BE2C (cell line): ENCODE data around the gene CDCA7.

Experiments used
- DNase-seq: peaks from one replicate; pipeline ENCODE4 v3.0.0-alpha.2; 2020
- H3K27me3 ChIP-seq: fragments of 250-450 bp; sonication (Bioruptor Pico); 2 replicates; pipeline ENCODE4 v1.5.1; 2020; ENCODE audit warnings: mild to moderate bottlenecking
- H3K36me3 ChIP-seq: fragments of 250-450 bp; sonication (Bioruptor Pico); 2 replicates; pipeline ENCODE4 v1.5.1; 2020; ENCODE audit warnings: mild to moderate bottlenecking
- H3K4me1 ChIP-seq: fragments of 250-450 bp; sonication (Bioruptor Pico); 2 replicates; pipeline ENCODE4 v1.5.1; 2020
- H3K4me3 ChIP-seq: 2 replicates; pipeline ENCODE4 v1.5.1; 2011; ENCODE audit warnings: low read depth, low read length
- H3K9me3 ChIP-seq: fragments of 250-450 bp; sonication (Bioruptor Pico); 2 replicates; pipeline ENCODE4 v1.5.1; 2020
- TF ChIP-seq, protein P1 (sequence below): IDR thresholded peaks from 2 replicates; pipeline ENCODE4 v1.5.1; 2012; ENCODE audit warnings: mild to moderate bottlenecking, low read depth, low read length

CDCA7 gene

DNA sequence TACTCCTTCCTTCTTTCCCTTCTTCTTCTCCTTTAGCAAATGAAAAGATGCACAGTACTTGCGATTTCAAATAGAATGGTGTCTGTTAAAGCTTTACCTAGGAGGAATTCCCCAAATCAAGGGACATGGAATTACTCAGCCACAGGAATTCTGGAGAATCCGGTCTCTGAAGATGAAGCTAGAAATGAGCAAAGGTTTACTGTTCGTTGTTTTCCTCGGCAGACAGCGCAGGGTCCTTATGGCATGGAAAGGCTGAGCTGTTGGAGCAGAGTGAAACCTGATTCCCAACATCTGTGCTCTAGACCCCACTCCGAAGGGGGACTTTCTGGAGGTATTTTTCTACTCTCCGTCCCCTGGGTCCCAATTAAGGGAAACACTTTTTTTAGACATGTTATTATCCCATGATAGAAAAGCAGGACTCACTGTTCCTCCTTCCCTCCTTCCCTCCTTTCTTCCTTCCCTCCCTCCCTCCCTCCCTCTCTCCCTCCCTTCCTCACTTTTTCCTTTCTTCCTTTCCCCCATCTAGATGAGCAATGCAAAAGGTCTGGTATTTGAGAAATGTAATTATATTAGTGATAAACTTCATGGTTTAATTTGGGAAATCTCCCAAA lies 47.1 kb downstream of the CDCA7 start:
- peaks cover 34% of the 10 kb centered on the region for H3K27me3 ChIP-seq
- no peaks in the 10 kb centered on the region for H3K4me1 ChIP-seq
- no peaks in the 10 kb centered on the region for H3K36me3 ChIP-seq
- H3K9me3 ChIP-seq = no peaks in the 10 kb centered on the region
- TF ChIP-seq, protein P1, sequence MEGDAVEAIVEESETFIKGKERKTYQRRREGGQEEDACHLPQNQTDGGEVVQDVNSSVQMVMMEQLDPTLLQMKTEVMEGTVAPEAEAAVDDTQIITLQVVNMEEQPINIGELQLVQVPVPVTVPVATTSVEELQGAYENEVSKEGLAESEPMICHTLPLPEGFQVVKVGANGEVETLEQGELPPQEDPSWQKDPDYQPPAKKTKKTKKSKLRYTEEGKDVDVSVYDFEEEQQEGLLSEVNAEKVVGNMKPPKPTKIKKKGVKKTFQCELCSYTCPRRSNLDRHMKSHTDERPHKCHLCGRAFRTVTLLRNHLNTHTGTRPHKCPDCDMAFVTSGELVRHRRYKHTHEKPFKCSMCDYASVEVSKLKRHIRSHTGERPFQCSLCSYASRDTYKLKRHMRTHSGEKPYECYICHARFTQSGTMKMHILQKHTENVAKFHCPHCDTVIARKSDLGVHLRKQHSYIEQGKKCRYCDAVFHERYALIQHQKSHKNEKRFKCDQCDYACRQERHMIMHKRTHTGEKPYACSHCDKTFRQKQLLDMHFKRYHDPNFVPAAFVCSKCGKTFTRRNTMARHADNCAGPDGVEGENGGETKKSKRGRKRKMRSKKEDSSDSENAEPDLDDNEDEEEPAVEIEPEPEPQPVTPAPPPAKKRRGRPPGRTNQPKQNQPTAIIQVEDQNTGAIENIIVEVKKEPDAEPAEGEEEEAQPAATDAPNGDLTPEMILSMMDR = no peak
- DNase-seq = no peak
- H3K4me3 ChIP-seq = no peak overlapping the region

DNA sequence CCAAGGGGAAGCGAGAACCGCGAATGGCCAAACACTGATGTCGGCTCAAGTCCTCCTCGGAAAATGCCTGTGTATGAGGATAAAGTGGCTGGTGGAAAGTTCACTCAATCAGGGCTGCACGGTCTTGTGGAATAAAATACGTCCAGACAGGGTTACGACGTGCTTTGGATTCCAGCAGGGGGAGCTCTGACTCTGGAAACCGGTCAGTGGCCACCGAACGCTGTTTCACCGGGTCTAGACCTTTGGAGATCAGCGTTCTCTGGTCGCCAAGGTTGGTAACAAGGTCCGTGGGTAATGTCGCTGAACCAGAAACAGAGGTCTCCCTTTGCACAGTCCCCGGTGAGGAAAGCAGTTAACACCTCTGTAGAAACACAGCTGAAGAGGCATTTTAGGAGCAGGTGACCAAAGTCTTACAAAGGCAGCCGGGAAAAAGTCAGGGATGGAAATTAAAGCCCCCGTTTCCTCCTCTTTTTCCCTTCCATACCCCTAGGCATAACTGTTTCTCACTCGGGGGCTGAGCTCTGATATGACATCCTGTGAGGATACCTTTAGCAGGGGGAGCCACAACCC lies 47.8 kb downstream of the CDCA7 start:
- TF ChIP-seq, protein P1 = peak; percentile 79
- Histone ChIP-seq H3K36me3 (no peaks in the 10 kb centered on the region), H3K27me3 (peaks cover 34% of the 10 kb centered on the region), H3K4me3 (no peak overlapping the region), H3K9me3 (no peaks in the 10 kb centered on the region), H3K4me1 (no peaks in the 10 kb centered on the region)
- DNase-seq = peak; percentile 72

DNA sequence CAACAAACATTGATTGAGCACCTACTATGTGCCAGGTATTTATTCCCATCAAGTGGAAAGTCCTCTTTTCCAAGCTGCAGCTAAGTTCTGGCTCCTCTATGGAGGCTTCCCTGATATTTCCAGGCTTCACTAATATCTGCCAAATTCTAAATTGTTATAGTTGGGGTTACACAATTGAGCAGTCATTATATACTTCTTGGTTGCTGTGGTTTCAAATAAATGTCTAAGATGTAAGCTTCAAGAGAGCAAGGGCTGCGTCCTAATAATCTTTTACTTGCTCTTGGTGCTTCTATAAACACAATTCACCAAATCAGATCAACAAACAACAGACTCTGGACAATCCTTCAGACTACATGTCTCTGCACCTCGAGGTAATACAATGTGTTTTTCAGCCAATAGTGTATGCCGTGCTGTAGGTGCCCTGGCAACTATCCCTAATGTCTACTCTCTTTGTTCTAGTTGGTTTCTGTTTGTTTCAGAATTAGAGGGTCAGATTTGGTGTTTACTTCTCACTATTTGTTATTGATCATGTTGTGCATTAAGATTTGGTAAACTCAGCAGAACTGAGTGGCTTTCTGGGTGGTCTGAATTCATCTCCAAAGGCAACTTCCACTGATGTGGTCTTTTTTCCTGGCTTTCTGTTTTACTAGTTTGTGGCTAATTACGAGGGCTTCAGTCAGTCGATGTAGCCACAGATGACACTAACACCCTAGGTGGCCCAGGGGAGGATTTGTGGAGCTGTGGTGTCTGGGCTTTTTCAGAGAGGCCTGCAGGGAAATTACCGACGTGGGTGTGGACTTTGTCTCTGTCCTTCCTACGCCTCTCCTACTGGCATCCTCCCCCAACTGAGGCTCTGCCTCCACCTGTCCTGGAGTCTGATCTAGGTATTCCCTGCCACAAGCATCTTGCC lies 50.4 kb downstream of the CDCA7 start:
- TF ChIP-seq, protein P1 = no peak
- peaks cover 27% of the 10 kb centered on the region for H3K27me3 ChIP-seq
- H3K9me3 ChIP-seq = no peaks in the 10 kb centered on the region
- H3K36me3 ChIP-seq = no peaks in the 10 kb centered on the region
- no peaks in the 10 kb centered on the region for H3K4me1 ChIP-seq
- no peak overlapping the region for H3K4me3 ChIP-seq
- no peak for DNase-seq

DNA sequence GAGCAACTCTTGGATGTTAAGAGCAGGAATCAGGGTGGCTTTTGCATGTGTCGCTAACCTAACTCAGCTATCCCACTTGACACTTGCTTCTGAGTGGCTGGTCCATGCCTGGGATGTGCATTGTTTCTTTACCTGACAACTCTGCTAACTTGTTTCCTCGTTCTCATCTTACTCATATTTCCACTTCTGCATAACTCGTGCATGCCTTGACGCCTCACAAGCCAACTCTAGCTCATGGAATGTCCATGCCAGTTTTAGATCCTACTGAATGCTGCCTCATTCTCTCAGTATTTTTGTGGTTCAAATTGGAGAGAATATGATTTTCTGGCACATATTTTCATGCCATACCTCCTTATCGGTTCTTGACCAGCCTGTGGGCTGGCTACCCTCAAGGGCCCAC lies 52.5 kb downstream of the CDCA7 start:
- TF ChIP-seq, protein P1 = no peak
- Histone ChIP-seq H3K27me3 (peaks cover 9% of the 10 kb centered on the region; the same call in 1 of the 2 replicates), H3K9me3 (no peaks in the 10 kb centered on the region), H3K4me3 (no peak overlapping the region), H3K4me1 (no peaks in the 10 kb centered on the region), H3K36me3 (no peaks in the 10 kb centered on the region)
- DNase-seq = no peak

DNA sequence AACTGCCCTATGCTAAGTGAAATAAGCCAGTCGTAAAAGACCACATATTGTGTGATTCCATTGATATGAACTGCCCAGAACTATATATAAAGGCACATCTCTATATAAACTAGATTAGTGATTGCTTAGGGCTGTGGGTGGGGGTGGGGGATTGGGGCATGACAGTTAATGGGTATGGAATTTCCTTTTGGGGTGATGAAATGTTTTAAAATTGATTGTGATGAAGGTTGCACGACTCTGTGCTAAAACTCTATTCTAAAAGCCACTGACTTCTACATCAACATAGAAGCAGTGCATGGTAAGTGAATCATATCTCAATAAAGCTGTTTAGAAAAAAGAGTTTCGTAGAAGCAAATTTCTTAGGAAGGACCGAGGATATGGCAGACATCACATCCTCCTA lies 53.0 kb downstream of the CDCA7 start:
- DNase-seq = no peak
- peaks cover 5% of the 10 kb centered on the region; the same call in 1 of the 2 replicates for H3K27me3 ChIP-seq
- no peaks in the 10 kb centered on the region for H3K36me3 ChIP-seq
- H3K9me3 ChIP-seq = no peaks in the 10 kb centered on the region
- no peaks in the 10 kb centered on the region for H3K4me1 ChIP-seq
- TF ChIP-seq, protein P1 = no peak
- H3K4me3 ChIP-seq = no peak overlapping the region
